Ramos (cell line): ENCODE data around the gene CCDC34.

Source experiments
- in situ Hi-C: fragments of 300-500 bp; cut with MboI; formaldehyde crosslinking; loops from one replicate; pipeline ENCODE4 v1.14.3; 2022; ENCODE audit warnings: low sequenced_read_pairs; ENCODE audit not compliant: unreplicated experiment

Gene CCDC34

GRCh38 chr11:27292637-27293010 is 70.4 kb downstream of the CCDC34 start:
- in situ Hi-C loops = no loop called here

- in situ Hi-C loops = no loop called here
Observed at GRCh38 chr11:27291954-27292636, 70.9 kb downstream of the CCDC34 start.

DNA sequence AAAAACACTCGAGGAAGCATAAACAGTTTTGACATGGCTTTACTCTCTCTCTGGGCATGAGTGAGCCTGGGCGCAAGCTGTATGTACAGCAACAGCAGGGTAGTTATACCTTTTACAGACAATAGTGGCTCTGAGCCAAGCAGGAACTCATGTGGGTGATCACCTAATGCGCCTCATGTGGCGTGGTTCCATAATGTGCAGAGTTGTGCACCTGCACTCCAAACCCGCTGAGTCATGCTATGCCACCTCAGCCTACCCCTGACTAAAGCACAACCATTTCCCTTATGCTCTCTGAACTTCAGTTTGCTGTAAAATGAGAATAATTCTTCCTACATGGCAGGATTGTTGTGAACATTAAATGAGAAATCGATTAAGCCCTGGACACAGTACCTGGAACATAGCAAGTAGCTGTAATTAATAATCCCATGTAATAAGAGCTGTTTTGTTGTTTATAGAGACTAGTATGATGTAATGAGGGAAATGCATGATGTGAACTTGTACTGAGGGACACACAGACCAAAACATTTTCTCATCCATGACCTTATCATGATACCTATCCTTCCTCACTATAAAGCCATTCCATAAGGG is 71.6 kb downstream of the CCDC34 start:
- in situ Hi-C loops = no loop called here

- in situ Hi-C loops = no loop called here
Observed at GRCh38 chr11:27290261-27291050, 72.6 kb downstream of the CCDC34 start.
